HEK293 (cell line): Measurements from ENCODE around the gene WBP4.

ENCODE experiments used
- CTCF ChIA-PET: fragments of 350-600 bp; formaldehyde crosslinking; extraction: SDS; loops from one replicate; lab custom pipeline; 2021; ENCODE audit warnings: antibody characterized with exemption; lab: Yijun Ruan, JAX
- POLR2A ChIA-PET: fragments of 300-600 bp; formaldehyde crosslinking; extraction: SDS; loops from one replicate; lab custom pipeline; 2020; ENCODE audit warnings: antibody characterized with exemption, inconsistent platforms; lab: Yijun Ruan, JAX
- H3K27ac ChIP-seq: fragments of 200-500 bp; sonication (Bioruptor generic); 2 replicates; pipeline ENCODE4 v1.5.1; 2014; ENCODE audit warnings: low read depth, low read length, control low read depth, inconsistent platforms; ENCODE audit errors: extremely low read depth
- H3K36me3 ChIP-seq, 2 experiments: fragments of 200-500 bp in 1 of 2; sonication (Bioruptor generic) in 1 of 2; 1 replicate in 1 of 2; 2 replicates in 1 of 2; pipeline ENCODE4 v1.5.1; 2014 to 2017; ENCODE audit warnings: inconsistent platforms in 2 of 2, low read length in 2 of 2; ENCODE audit not compliant: control insufficient read depth in 2 of 2, insufficient read depth in 1 of 2
- H3K4me1 ChIP-seq: fragments of 200-500 bp; sonication (Bioruptor generic); 2 replicates; pipeline ENCODE4 v1.5.1; 2014; ENCODE audit warnings: mild to moderate bottlenecking, low read length, inconsistent platforms; ENCODE audit not compliant: control insufficient read depth, insufficient read depth
- H3K4me3 ChIP-seq: 2 replicates; pipeline ENCODE4 v1.5.1; 2011; ENCODE audit warnings: low read depth, mild to moderate bottlenecking, control low read depth, low read length, moderate library complexity
- H3K9me3 ChIP-seq: fragments of 200-500 bp; sonication (Bioruptor generic); 2 replicates; pipeline ENCODE4 v1.5.1; 2014; ENCODE audit warnings: low read depth, low read length, inconsistent platforms; ENCODE audit not compliant: control insufficient read depth, insufficient read depth
- BCL11A ChIP-seq: fragments of 450-650 bp; formaldehyde crosslinking; IDR thresholded peaks from 2 replicates; pipeline ENCODE4 v1.5.1; 2016; ENCODE audit warnings: low read depth, missing biosample characterization, missing genetic modification characterization
- FEZF1 ChIP-seq: fragments of 450-650 bp; formaldehyde crosslinking; IDR thresholded peaks from 2 replicates; pipeline ENCODE4 v1.5.1; 2016; ENCODE audit warnings: missing biosample characterization, missing genetic modification characterization
- GLI2 ChIP-seq: fragments of 450-650 bp; formaldehyde crosslinking; IDR thresholded peaks from 2 replicates; pipeline ENCODE4; 2017; ENCODE audit warnings: missing biosample characterization, missing genetic modification characterization, low read depth, borderline replicate concordance
- GLIS2 ChIP-seq: fragments of 450-650 bp; formaldehyde crosslinking; IDR thresholded peaks from 2 replicates; pipeline ENCODE4 v1.5.1; 2016; ENCODE audit warnings: missing biosample characterization, missing genetic modification characterization
- IKZF3 ChIP-seq: fragments of 450-650 bp; IDR thresholded peaks from 2 replicates; pipeline ENCODE4 v1.5.0; 2018; ENCODE audit warnings: missing biosample characterization, mild to moderate bottlenecking, missing genetic modification characterization, moderate library complexity
- KLF8 ChIP-seq: fragments of 450-650 bp; formaldehyde crosslinking; IDR thresholded peaks from 2 replicates; pipeline ENCODE4 v1.5.1; 2016; ENCODE audit warnings: missing biosample characterization, missing genetic modification characterization
- KLF9 ChIP-seq: fragments of 450-650 bp; formaldehyde crosslinking; IDR thresholded peaks from 2 replicates; pipeline ENCODE4 v1.5.1; 2016; ENCODE audit warnings: missing biosample characterization, missing genetic modification characterization, low read depth
- SCRT1 ChIP-seq: fragments of 450-650 bp; formaldehyde crosslinking; IDR thresholded peaks from 2 replicates; pipeline ENCODE4 v1.5.1; 2016; ENCODE audit warnings: missing biosample characterization, missing genetic modification characterization, borderline replicate concordance
- SP3 ChIP-seq: fragments of 450-650 bp; formaldehyde crosslinking; IDR thresholded peaks from 2 replicates; pipeline ENCODE4 v1.5.1; 2016; ENCODE audit warnings: missing biosample characterization, missing genetic modification characterization
- ZIC2 ChIP-seq: fragments of 450-650 bp; formaldehyde crosslinking; IDR thresholded peaks from 2 replicates; pipeline ENCODE4 v1.5.1; 2016; ENCODE audit warnings: missing biosample characterization, missing genetic modification characterization
- ZNF133 ChIP-seq: fragments of 450-650 bp; formaldehyde crosslinking; IDR thresholded peaks from 2 replicates; pipeline ENCODE4 v1.5.1; 2016; ENCODE audit warnings: missing biosample characterization, missing genetic modification characterization
- ZNF138 ChIP-seq: fragments of 450-650 bp; formaldehyde crosslinking; IDR thresholded peaks from 2 replicates; pipeline ENCODE4 v1.5.1; 2016; ENCODE audit warnings: missing biosample characterization, missing genetic modification characterization, borderline replicate concordance
- ZNF157 ChIP-seq: fragments of 450-650 bp; formaldehyde crosslinking; IDR thresholded peaks from 2 replicates; pipeline ENCODE4 v1.5.1; 2016; ENCODE audit warnings: missing biosample characterization, missing genetic modification characterization
- ZNF184 ChIP-seq: fragments of 450-650 bp; IDR thresholded peaks from 2 replicates; pipeline ENCODE4 v1.5.1; 2018; ENCODE audit warnings: missing biosample characterization, mild to moderate bottlenecking, missing genetic modification characterization
- ZNF2 ChIP-seq: fragments of 450-650 bp; formaldehyde crosslinking; IDR thresholded peaks from 2 replicates; pipeline ENCODE4 v1.5.1; 2016; ENCODE audit warnings: missing biosample characterization, missing genetic modification characterization
- ZNF221 ChIP-seq: fragments of 450-650 bp; formaldehyde crosslinking; IDR thresholded peaks from 2 replicates; pipeline ENCODE4 v1.5.1; 2017; ENCODE audit warnings: missing biosample characterization, missing genetic modification characterization, borderline replicate concordance
- ZNF24 ChIP-seq: fragments of 450-650 bp; formaldehyde crosslinking; IDR thresholded peaks from 2 replicates; pipeline ENCODE4 v1.5.1; 2016; ENCODE audit warnings: missing biosample characterization, missing genetic modification characterization
- ZNF292 ChIP-seq: fragments of 450-650 bp; formaldehyde crosslinking; IDR thresholded peaks from 2 replicates; pipeline ENCODE4 v1.5.1; 2016; ENCODE audit warnings: low read depth, missing biosample characterization, missing genetic modification characterization, borderline replicate concordance
- ZNF585B ChIP-seq: fragments of 450-650 bp; formaldehyde crosslinking; IDR thresholded peaks from 2 replicates; pipeline ENCODE4 v1.5.1; 2016; ENCODE audit warnings: missing biosample characterization, missing genetic modification characterization
- ZNF626 ChIP-seq: fragments of 450-650 bp; sonication (Bioruptor Pico); formaldehyde crosslinking; IDR thresholded peaks from 2 replicates; pipeline ENCODE4 v1.5.1; 2018; ENCODE audit warnings: missing biosample characterization, missing genetic modification characterization, inconsistent platforms
- ZNF629 ChIP-seq: fragments of 450-650 bp; formaldehyde crosslinking; IDR thresholded peaks from 2 replicates; pipeline ENCODE4 v1.5.1; 2017; ENCODE audit warnings: missing biosample characterization, missing genetic modification characterization
- ZNF707 ChIP-seq: fragments of 450-650 bp; formaldehyde crosslinking; IDR thresholded peaks from 2 replicates; pipeline ENCODE4 v1.5.1; 2016; ENCODE audit warnings: missing biosample characterization, missing genetic modification characterization
- ZXDB ChIP-seq: fragments of 450-650 bp; formaldehyde crosslinking; IDR thresholded peaks from 2 replicates; pipeline ENCODE4 v1.5.1; 2016; ENCODE audit warnings: missing biosample characterization, missing genetic modification characterization
- TF ChIP-seq, protein P1 (sequence below): fragments of 450-650 bp; formaldehyde crosslinking; IDR thresholded peaks from 2 replicates; pipeline ENCODE4 v1.5.1; 2016; ENCODE audit warnings: missing biosample characterization, missing genetic modification characterization
- TF ChIP-seq, protein P2 (sequence below): fragments of 450-650 bp; formaldehyde crosslinking; IDR thresholded peaks from 2 replicates; pipeline ENCODE4 v1.5.1; 2016; ENCODE audit warnings: missing biosample characterization, missing genetic modification characterization
- TF ChIP-seq, protein P3 (sequence below): fragments of 450-650 bp; formaldehyde crosslinking; IDR thresholded peaks from 2 replicates; pipeline ENCODE4 v1.5.1; 2016; ENCODE audit warnings: missing biosample characterization, missing genetic modification characterization
- TF ChIP-seq, protein P4 (sequence below): IDR thresholded peaks from 2 replicates; pipeline ENCODE4 v1.6.1; 2011; ENCODE audit warnings: mild to moderate bottlenecking, low read depth, low read length, borderline replicate concordance
- TF ChIP-seq, protein P5 (sequence below): fragments of 450-650 bp; formaldehyde crosslinking; conservative IDR thresholded peaks from 2 replicates; pipeline ENCODE4 v1.5.1; 2016; ENCODE audit warnings: low read depth, missing biosample characterization, missing genetic modification characterization

WBP4 gene

DNA sequence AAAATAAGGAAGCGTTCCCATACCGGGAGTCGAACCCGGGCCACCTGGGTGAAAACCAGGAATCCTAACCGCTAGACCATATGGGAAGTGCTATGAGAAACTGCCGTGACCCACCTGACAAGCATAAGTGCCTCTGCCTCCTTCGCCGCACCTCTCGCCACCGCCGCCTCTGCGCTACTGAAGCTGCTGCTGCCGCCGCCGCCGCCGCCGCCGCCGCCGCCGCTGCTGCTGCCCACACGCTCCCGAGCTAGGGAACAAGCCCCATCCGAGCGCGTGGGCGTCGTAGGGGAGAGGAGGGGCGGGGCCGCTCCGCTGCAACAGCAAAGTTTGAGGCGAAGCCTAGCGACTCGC, 610 bp upstream of the WBP4 start (continued):
- TF ChIP-seq, protein P1, sequence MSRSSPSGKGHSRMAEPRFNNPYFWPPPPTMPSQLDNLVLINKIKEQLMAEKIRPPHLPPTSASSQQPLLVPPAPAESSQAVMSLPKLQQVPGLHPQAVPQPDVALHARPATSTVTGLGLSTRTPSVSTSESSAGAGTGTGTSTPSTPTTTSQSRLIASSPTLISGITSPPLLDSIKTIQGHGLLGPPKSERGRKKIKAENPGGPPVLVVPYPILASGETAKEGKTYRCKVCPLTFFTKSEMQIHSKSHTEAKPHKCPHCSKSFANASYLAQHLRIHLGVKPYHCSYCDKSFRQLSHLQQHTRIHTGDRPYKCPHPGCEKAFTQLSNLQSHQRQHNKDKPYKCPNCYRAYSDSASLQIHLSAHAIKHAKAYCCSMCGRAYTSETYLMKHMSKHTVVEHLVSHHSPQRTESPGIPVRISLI (tag by site-specific recombination): 0 out of 2 replicates have a peak, but pooled peaks have one; percentile 68
- TF ChIP-seq ZNF585B (tag by site-specific recombination) (no peak), ZNF629 (tag by site-specific recombination) (no peak), ZNF133 (tag by site-specific recombination) (no peak), ZNF24 (tag by site-specific recombination) (no peak; the same call in 1 of the 2 replicates), ZNF157 (tag by site-specific recombination) (no peak), ZNF221 (tag by site-specific recombination) (no peak), ZNF184 (tag by site-specific recombination) (no peak), KLF9 (tag by site-specific recombination) (peak; percentile 92), ZNF292 (tag by site-specific recombination) (no peak), ZNF138 (tag by site-specific recombination) (no peak), GLI2 (tag by site-specific recombination) (no peak), ZNF626 (tag by site-specific recombination) (no peak), SCRT1 (tag by site-specific recombination) (peak; percentile 45; the same call in 1 of the 2 replicates), SP3 (tag by site-specific recombination) (no peak)
- TF ChIP-seq, protein P2, sequence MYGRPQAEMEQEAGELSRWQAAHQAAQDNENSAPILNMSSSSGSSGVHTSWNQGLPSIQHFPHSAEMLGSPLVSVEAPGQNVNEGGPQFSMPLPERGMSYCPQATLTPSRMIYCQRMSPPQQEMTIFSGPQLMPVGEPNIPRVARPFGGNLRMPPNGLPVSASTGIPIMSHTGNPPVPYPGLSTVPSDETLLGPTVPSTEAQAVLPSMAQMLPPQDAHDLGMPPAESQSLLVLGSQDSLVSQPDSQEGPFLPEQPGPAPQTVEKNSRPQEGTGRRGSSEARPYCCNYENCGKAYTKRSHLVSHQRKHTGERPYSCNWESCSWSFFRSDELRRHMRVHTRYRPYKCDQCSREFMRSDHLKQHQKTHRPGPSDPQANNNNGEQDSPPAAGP (tag by site-specific recombination): peak; percentile 86
- TF ChIP-seq, protein P3, sequence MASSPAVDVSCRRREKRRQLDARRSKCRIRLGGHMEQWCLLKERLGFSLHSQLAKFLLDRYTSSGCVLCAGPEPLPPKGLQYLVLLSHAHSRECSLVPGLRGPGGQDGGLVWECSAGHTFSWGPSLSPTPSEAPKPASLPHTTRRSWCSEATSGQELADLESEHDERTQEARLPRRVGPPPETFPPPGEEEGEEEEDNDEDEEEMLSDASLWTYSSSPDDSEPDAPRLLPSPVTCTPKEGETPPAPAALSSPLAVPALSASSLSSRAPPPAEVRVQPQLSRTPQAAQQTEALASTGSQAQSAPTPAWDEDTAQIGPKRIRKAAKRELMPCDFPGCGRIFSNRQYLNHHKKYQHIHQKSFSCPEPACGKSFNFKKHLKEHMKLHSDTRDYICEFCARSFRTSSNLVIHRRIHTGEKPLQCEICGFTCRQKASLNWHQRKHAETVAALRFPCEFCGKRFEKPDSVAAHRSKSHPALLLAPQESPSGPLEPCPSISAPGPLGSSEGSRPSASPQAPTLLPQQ (tag by site-specific recombination): no peak
- TF ChIP-seq, protein P4, sequence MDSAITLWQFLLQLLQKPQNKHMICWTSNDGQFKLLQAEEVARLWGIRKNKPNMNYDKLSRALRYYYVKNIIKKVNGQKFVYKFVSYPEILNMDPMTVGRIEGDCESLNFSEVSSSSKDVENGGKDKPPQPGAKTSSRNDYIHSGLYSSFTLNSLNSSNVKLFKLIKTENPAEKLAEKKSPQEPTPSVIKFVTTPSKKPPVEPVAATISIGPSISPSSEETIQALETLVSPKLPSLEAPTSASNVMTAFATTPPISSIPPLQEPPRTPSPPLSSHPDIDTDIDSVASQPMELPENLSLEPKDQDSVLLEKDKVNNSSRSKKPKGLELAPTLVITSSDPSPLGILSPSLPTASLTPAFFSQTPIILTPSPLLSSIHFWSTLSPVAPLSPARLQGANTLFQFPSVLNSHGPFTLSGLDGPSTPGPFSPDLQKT: no peak
- TF ChIP-seq, all 188 proteins: peak for 33

DNA sequence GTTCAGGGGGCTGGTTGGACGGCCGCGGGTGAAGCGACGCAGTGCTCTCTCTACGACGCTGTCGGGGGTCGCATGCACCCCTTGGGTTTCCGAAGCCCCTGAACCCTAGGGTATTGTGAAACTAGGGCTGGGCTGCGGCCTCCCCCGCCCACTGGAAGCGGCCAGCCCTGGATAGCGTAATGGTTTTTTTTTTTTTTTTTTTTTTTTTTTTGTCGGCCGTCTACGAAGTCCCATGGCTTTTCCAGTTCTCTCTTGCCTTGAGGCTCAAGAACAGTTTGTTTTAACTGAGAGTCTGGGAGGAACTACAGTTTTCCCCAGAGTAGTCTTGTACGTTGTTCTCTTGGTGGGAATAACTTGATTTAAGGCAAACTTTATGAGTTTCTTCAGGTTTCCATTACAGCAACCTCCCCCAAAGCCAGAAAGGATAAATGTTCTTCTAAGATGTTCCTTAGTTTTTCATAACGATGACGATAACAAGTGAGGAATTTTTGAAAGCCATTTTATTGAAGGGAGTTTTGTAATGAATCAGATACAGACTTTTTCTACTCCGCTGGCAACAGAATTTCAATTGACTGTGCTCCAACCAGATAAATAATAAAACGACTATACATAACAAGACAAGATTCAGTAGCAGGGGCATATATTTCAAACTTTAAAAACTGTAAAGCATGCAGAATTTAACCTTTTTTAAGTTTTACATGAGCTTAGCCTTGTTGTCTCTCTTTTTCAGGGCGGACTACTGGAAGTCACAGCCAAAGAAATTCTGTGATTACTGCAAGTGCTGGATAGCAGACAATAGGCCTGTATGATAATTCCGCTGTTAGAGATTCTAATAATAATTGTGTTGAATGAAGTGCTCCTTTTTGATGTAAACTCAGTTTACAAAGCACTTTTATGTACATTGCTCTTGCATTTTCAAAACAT, 867 bp downstream of the WBP4 start:
- POLR2A ChIA-PET: interaction anchor here (0.8 to 1.4 kb wide), 2 partner anchors 140 to 1074 kb away, joined by 3 to 10 read pairs; no protein-coding TSS in a partner anchor
- H3K9me3 ChIP-seq: no peaks in the 10 kb centered on the region
- peaks cover 20 to 30% of the 10 kb centered on the region in 2 experiments for H3K36me3 ChIP-seq
- CTCF ChIA-PET: interaction anchor here (0.6 to 1.4 kb wide), 2 partner anchors 90 to 135 kb away, joined by 3 to 4 read pairs; no protein-coding TSS in a partner anchor
- H3K4me1 ChIP-seq: peaks cover 10% of the 10 kb centered on the region
- H3K27ac ChIP-seq: peak overlapping the region; percentile 97
- H3K4me3 ChIP-seq: peak overlapping the region; percentile 94
- peak; percentile 91 for TF ChIP-seq GLIS2 (tag by site-specific recombination)
- TF ChIP-seq ZNF2 (tag by site-specific recombination): peak; percentile 29; the same call in 1 of the 2 replicates
- TF ChIP-seq BCL11A (tag by site-specific recombination): no peak
- TF ChIP-seq ZXDB (tag by site-specific recombination): peak; percentile 19; the same call in 1 of the 2 replicates
- TF ChIP-seq ZNF707 (tag by site-specific recombination): no peak
- TF ChIP-seq ZIC2: peak; percentile 69
- TF ChIP-seq IKZF3 (tag by site-specific recombination): no peak
- peak; percentile 46 for TF ChIP-seq FEZF1
- TF ChIP-seq KLF8 (tag by site-specific recombination): no peak
- TF ChIP-seq, protein P5, sequence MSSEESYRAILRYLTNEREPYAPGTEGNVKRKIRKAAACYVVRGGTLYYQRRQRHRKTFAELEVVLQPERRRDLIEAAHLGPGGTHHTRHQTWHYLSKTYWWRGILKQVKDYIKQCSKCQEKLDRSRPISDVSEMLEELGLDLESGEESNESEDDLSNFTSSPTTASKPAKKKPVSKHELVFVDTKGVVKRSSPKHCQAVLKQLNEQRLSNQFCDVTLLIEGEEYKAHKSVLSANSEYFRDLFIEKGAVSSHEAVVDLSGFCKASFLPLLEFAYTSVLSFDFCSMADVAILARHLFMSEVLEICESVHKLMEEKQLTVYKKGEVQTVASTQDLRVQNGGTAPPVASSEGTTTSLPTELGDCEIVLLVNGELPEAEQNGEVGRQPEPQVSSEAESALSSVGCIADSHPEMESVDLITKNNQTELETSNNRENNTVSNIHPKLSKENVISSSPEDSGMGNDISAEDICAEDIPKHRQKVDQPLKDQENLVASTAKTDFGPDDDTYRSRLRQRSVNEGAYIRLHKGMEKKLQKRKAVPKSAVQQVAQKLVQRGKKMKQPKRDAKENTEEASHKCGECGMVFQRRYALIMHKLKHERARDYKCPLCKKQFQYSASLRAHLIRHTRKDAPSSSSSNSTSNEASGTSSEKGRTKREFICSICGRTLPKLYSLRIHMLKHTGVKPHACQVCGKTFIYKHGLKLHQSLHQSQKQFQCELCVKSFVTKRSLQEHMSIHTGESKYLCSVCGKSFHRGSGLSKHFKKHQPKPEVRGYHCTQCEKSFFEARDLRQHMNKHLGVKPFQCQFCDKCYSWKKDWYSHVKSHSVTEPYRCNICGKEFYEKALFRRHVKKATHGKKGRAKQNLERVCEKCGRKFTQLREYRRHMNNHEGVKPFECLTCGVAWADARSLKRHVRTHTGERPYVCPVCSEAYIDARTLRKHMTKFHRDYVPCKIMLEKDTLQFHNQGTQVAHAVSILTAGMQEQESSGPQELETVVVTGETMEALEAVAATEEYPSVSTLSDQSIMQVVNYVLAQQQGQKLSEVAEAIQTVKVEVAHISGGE (tag by site-specific recombination): no peak
